Inflammatory macrophage treated with lipopolysaccharide for 4 hours (primary cell): ENCODE results near the gene ADH7.
"Not testable (repeated sequence)": the region's sequence is repeated elsewhere in the genome, so short reads cannot be mapped to it uniquely, and the experiment has no call there.

Experiments
- DNase-seq: peaks from one replicate; pipeline ENCODE4 v3.0.0-alpha.2; 2020

Gene ADH7

GRCh38 chr4:99414902-99415301, 20.2 kb downstream of the ADH7 start:
- not testable (repeated sequence) for DNase-seq

- DNase-seq: no peak
These were observed 20.7 kb downstream of the ADH7 start for GRCh38 chr4:99414401-99414800.

GRCh38 chr4:99413140-99413539, 22.0 kb downstream of the ADH7 start:
- DNase-seq: no peak

GRCh38 chr4:99411041-99411440, 24.1 kb downstream of the ADH7 start:
- no peak for DNase-seq

- no peak for DNase-seq
These were observed 25.1 kb downstream of the ADH7 start for GRCh38 chr4:99410075-99410474.

GRCh38 chr4:99408346-99408745, 26.8 kb downstream of the ADH7 start:
- no peak for DNase-seq

GRCh38 chr4:99405433-99406115, 29.6 kb downstream of the ADH7 start:
- peak; percentile 62 for DNase-seq

GRCh38 chr4:99404595-99405287, 30.4 kb downstream of the ADH7 start:
- DNase-seq: peak; percentile 31

GRCh38 chr4:99403380-99404184, 31.6 kb downstream of the ADH7 start:
- DNase-seq: no peak

GRCh38 chr4:99402765-99403164, 32.4 kb downstream of the ADH7 start:
- no peak for DNase-seq

- no peak for DNase-seq
These were observed 34.3 kb downstream of the ADH7 start for GRCh38 chr4:99400831-99401230.

- DNase-seq: no peak
These were observed 36.1 kb downstream of the ADH7 start for GRCh38 chr4:99399017-99399416.

- no peak for DNase-seq
These were observed 39.4 kb downstream of the ADH7 start for GRCh38 chr4:99395595-99396364.

GRCh38 chr4:99394896-99395295, 40.2 kb downstream of the ADH7 start:
- DNase-seq: no peak

- no peak for DNase-seq
These were observed 45.1 kb downstream of the ADH7 start for GRCh38 chr4:99390055-99390454.

- no peak for DNase-seq
These were observed 45.5 kb downstream of the ADH7 start for GRCh38 chr4:99389606-99390005.

GRCh38 chr4:99383833-99384392, 51.2 kb downstream of the ADH7 start:
- no peak for DNase-seq

GRCh38 chr4:99383399-99383798, 51.7 kb downstream of the ADH7 start:
- no peak for DNase-seq

- no peak for DNase-seq
These were observed 52.3 kb downstream of the ADH7 start for GRCh38 chr4:99382745-99383360.

GRCh38 chr4:99381588-99382175, 53.5 kb downstream of the ADH7 start:
- DNase-seq: no peak

- DNase-seq: no peak
These were observed 55.6 kb downstream of the ADH7 start for GRCh38 chr4:99379571-99379970.

GRCh38 chr4:99378876-99379275, 56.3 kb downstream of the ADH7 start:
- no peak for DNase-seq
